Activated T-cell treated with anti-CD3 and anti-CD28 coated beads for 48 hours (primary cell): ENCODE measurements around the gene SEMA3G.

Source experiments
- DNase-seq: peaks from one replicate; pipeline ENCODE4 v3.0.0-alpha.2; 2020; ENCODE audit warnings: low read depth

The SEMA3G gene

GRCh38 chr3:52444860-52445793, at the start of gene SEMA3G:
TSS of gene SEMA3G (minus strand) at chr3:52445103. CDS start at chr3:52445027, 76 bp downstream.
- peak; percentile 77 for DNase-seq

- no peak for DNase-seq
Measured at GRCh38 chr3:52494445-52494844, 49.5 kb upstream of the SEMA3G start.

GRCh38 chr3:52493232-52494017, 48.5 kb upstream of the SEMA3G start:
- no peak for DNase-seq

DNA sequence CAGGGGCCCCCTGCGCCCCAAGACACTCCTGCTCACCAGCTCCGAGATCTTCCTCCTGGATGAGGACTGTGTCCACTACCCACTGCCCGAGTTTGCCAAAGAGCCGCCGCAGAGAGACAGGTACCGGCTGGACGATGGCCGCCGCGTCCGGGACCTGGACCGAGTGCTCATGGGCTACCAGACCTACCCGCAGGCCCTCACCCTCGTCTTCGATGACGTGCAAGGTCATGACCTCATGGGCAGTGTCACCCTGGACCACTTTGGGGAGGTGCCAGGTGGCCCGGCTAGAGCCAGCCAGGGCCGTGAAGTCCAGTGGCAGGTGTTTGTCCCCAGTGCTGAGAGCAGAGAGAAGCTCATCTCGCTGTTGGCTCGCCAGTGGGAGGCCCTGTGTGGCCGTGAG, 47.2 kb upstream of the SEMA3G start:
- no peak for DNase-seq

- no peak for DNase-seq
Measured at GRCh38 chr3:52490939-52491526, 46.1 kb upstream of the SEMA3G start.

DNA sequence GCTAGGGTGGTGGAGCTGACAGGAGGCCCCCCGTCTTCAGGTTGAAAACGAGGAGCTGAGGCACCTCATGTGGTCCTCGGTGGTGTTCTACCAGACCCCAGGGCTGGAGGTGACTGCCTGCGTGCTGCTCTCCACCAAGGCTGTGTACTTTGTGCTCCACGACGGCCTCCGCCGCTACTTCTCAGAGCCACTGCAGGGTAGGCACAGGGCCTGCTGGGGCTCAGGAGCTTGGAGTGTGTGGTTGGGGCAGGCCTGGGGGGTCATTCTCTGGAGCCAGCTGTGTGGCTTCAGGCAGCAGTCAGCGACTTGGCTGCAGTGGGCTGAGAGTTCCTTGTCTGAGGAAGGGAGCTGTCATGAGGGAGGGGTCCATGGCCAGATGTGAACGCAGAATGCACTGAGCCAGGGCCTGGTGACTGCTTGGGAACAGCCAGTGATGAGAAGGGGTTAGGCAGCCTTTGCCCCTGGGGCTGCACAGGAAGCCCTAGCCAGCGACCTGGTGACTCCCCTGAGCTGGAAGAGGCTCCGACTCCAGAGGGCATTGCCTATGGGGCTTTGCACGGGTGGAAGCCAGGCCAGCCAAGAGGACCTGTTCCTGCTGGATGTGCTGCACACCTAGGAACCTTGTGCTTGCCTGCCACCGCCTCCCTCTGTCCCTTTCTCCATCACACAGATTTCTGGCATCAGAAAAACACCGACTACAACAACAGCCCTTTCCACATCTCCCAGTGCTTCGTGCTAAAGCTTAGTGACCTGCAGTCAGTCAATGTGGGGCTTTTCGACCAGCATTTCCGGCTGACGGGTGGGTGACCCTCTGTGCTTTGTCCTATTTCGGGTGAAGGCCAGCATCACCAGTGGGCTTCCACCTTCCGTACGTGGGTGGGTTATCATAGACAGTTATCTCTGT, 45.4 kb upstream of the SEMA3G start:
- no peak for DNase-seq

- no peak for DNase-seq
Measured at GRCh38 chr3:52489453-52489852, 44.5 kb upstream of the SEMA3G start.

- no peak for DNase-seq
Measured at GRCh38 chr3:52488746-52489145, 43.8 kb upstream of the SEMA3G start.

- no peak for DNase-seq
Measured at GRCh38 chr3:52487788-52488691, 43.1 kb upstream of the SEMA3G start.

GRCh38 chr3:52487050-52487787, 42.3 kb upstream of the SEMA3G start:
- no peak for DNase-seq

- DNase-seq, result no peak
Measured at GRCh38 chr3:52484680-52485461, 40.0 kb upstream of the SEMA3G start.

GRCh38 chr3:52483577-52484381, 38.9 kb upstream of the SEMA3G start:
- no peak for DNase-seq

DNA sequence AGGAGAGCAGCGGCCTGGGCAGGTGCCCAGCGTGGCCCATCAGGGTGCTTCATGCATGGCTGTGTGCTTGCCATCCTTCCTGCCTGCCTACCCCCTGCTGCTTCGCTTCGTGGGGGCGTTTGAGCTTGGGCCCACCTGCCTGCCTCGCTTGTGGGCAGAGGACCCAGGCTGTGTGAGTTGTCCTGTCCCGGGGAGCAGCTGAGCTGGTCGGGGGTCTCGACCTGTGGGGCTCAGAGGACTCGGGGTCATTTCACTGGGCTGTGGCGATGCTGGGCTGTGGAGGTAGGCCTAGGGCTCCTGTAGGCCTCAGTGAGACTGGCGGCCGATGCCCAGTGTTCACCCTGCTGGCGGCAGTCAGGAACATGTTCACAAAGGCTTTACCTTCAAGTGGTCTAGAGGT, 38.2 kb upstream of the SEMA3G start:
- no peak for DNase-seq

DNA sequence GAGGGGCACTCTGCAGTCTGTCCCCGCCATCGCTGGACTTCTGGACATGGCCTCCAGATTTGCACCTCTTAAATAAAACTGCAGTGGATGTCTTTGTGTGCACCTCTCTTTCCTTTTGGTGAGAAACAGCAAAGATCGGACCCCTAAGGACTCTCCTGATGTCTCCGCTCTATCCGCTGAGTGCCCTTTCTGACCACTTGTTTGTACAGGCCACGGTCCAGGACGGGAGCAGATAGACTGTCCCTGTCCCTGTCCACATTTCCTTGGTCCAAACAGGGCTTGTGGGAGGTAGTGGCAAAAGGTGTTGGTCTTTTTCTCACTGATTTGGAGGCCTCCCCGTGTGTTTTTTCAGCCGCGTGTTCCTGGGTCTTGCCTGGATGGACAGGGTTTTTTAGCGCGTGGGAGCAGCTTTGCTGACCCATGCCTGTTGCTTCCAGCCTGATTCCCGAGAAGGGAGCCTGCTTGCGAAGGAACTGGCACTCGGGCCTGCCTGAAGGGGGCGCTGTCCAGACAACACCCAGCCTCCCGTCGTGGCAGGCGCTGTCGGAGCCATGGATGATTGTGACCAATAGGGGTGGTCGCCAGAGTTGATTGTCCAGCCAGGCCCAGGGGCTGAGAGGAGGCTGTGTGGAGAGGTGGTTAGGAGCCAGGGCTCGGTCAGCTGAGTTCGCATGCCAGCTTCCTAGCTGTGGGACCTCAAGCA, 37.1 kb upstream of the SEMA3G start:
- DNase-seq, result no peak

DNA sequence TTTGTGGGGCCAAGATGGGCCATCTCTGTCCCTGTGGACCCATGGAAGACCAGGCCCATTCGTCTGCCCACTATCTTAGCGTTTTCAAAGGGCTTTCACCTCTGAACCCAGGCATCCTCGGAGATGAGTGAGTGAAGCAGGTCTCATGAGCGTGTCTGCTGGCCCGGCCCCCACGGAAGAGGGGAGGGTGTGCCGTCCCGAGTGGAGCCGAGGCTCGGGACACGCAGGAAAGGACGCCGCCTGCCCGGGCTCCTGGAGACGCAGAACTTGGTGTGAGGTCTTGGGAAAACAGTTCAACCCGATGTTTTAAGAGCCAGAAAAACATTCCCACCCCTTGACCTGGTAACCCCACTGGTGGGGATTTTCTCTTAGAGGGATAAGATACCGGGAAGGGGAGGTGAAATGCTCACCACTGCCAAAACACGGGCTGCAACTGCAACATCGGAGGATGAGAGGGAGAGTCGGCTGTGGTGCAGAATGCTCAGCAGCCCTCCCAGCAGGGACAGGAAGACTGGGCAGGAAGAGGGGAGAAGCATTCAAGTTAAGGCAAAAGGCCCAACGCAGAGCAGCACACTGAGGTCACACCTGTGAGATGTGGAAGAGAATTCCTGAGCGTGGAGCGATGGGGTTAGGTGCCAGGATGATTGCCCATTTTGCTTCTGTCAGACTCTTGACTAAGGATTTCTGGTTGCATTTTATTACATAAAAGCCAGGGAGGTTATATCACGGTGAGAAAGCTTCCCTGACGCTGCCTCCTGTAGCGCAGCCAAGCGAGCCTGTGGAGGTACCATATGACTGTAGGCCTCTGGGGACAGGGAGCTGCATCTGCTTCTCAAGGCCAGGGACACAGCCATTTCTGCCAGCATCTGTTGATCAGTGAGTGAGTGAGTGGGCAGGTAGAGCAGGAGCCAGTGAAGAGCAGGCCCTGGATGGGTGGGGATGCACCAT, 36.1 kb upstream of the SEMA3G start:
- DNase-seq, result no peak

- DNase-seq, result no peak
Measured at GRCh38 chr3:52479877-52480575, 35.1 kb upstream of the SEMA3G start.
